H1 (cell line): ENCODE data around the gene AGAP3. TPM values are rescaled to one million over a fixed set of nuclear protein-coding genes. Genes with fewer than 3 reads are reported as not detected.

Source experiments
- CTCF ChIA-PET: fragments of 300-600 bp; sonication (Branson Sonifier 250); formaldehyde crosslinking; loops from one replicate; lab custom pipeline; 2021; ENCODE audit not compliant: partially characterized antibody; lab: Charles Lee
- POLR2A ChIA-PET: fragments of 300-600 bp; sonication (Branson Sonifier 250); formaldehyde crosslinking; loops from one replicate; lab custom pipeline; 2021; ENCODE audit warnings: inconsistent platforms; ENCODE audit not compliant: partially characterized antibody; lab: Charles Lee
- DNase-seq, 2 experiments: peaks; one replicate each; pipeline versions ENCODE4 v3.0.0 to v3.0.0-alpha.2; 2010 to 2022; ENCODE audit warnings: low spot score in 2 of 2, low read depth in 1 of 2, mixed read lengths in 1 of 2
- FAIRE-seq: peaks from 2 replicates; lab custom pipeline; 2011; peaks lifted over from hg19 to GRCh38; lab: Jason Lieb, UNC
- H2AFZ ChIP-seq: 2 replicates; pipeline ENCODE4 v1.8.1; 2012; ENCODE audit warnings: low read length, inconsistent platforms
- H2AK5ac ChIP-seq: 2 replicates; pipeline ENCODE4 v1.6.1; 2013; ENCODE audit warnings: low read depth, low read length
- H2BK120ac ChIP-seq: replicated peaks from 2 replicates; pipeline ENCODE3; 2013; ENCODE audit warnings: low read depth, low read length, inconsistent platforms
- H2BK12ac ChIP-seq: 2 replicates; pipeline ENCODE4 v1.6.1; 2013; ENCODE audit warnings: low read depth, low read length
- H2BK15ac ChIP-seq: 2 replicates; pipeline ENCODE4 v1.6.1; 2013; ENCODE audit warnings: low read length
- H2BK20ac ChIP-seq: 2 replicates; pipeline ENCODE4 v1.6.1; 2013; ENCODE audit warnings: low read length
- H2BK5ac ChIP-seq: 2 replicates; pipeline ENCODE4 v1.6.1; 2013; ENCODE audit warnings: low read depth, low read length
- H3K14ac ChIP-seq: 2 replicates; pipeline ENCODE4 v1.6.1; 2013; ENCODE audit warnings: inconsistent platforms; ENCODE audit not compliant: insufficient read length
- H3K18ac ChIP-seq: 2 replicates; pipeline ENCODE4 v1.6.1; 2013; ENCODE audit warnings: low read length; ENCODE audit errors: extremely low read depth
- H3K23ac ChIP-seq: 2 replicates; pipeline ENCODE4 v1.6.1; 2013; ENCODE audit warnings: inconsistent platforms; ENCODE audit not compliant: insufficient read length
- H3K23me2 ChIP-seq: 2 replicates; pipeline ENCODE4 v1.6.1; 2013; ENCODE audit warnings: low read depth, low read length
- H3K27ac ChIP-seq: 2 replicates; pipeline ENCODE4 v1.6.1; 2011; ENCODE audit warnings: low read depth, low read length, inconsistent platforms
- H3K27me3 ChIP-seq, 4 experiments: replicated peaks in 1 of 4; 1 replicate in 1 of 4; 2 replicates in 3 of 4; pipeline versions ENCODE4 v1.6.1 to v1.8.1; 2011 to 2013; ENCODE audit warnings: low read length in 3 of 4, mild to moderate bottlenecking in 3 of 4, inconsistent platforms in 2 of 4, mixed read lengths in 2 of 4, moderate library complexity in 1 of 4; ENCODE audit not compliant: control insufficient read depth in 3 of 4, insufficient read depth in 3 of 4; ENCODE audit errors: extremely low read depth in 1 of 4
- H3K36me3 ChIP-seq, 4 experiments: 2 replicates each; pipeline versions ENCODE4 v1.6.1 to v1.8.1; 2011 to 2013; ENCODE audit warnings: mild to moderate bottlenecking in 4 of 4, low read length in 3 of 4, moderate library complexity in 2 of 4, control low read depth in 1 of 4, inconsistent platforms in 1 of 4; ENCODE audit not compliant: insufficient read depth in 4 of 4, control insufficient read depth in 2 of 4
- H3K4ac ChIP-seq: replicated peaks from 2 replicates; pipeline ENCODE3; 2013; ENCODE audit warnings: low read length, low read depth, mixed read lengths, inconsistent platforms; ENCODE audit not compliant: insufficient read length
- H3K4me1 ChIP-seq, 4 experiments: replicated peaks in 1 of 4; 1 replicate in 1 of 4; 2 replicates in 3 of 4; pipeline versions ENCODE4 v1.6.1 to v1.8.1; 2011 to 2013; ENCODE audit warnings: low read length in 3 of 4, inconsistent platforms in 2 of 4, mixed read lengths in 1 of 4; ENCODE audit not compliant: insufficient read depth in 4 of 4, control insufficient read depth in 3 of 4
- H3K4me2 ChIP-seq, 2 experiments: 2 replicates each; pipeline versions ENCODE4 v1.6.1 to v1.8.1; 2011 to 2013; ENCODE audit warnings: low read depth in 2 of 2, low read length in 2 of 2, control low read depth in 1 of 2, inconsistent platforms in 1 of 2, mild to moderate bottlenecking in 1 of 2; ENCODE audit not compliant: insufficient read depth in 1 of 2
- H3K4me3 ChIP-seq, 4 experiments: fragments of 200-600, 300-600 bp in 1 of 4; sonication (generic), shearing (Covaris generic), sonication (Bioruptor Twin) in 1 of 4; 2 replicates each; pipeline versions ENCODE4 v1.5.1 to v1.8.1; 2011 to 2016; ENCODE audit warnings: low read length in 4 of 4, low read depth in 3 of 4, control low read depth in 2 of 4, inconsistent platforms in 2 of 4, mild to moderate bottlenecking in 2 of 4, mixed read lengths in 1 of 4, moderate library complexity in 1 of 4; ENCODE audit not compliant: insufficient read depth in 2 of 4; ENCODE audit errors: extremely low read depth in 1 of 4
- H3K56ac ChIP-seq: replicated peaks from 2 replicates; pipeline ENCODE3; 2013; ENCODE audit warnings: low read depth, mild to moderate bottlenecking, mixed read lengths, low read length, inconsistent platforms; ENCODE audit not compliant: insufficient read length
- H3K79me1 ChIP-seq: 2 replicates; pipeline ENCODE4 v1.6.1; 2013; ENCODE audit warnings: low read depth, low read length, control low read depth
- H3K79me2 ChIP-seq, 2 experiments: 2 replicates each; pipeline versions ENCODE4 v1.6.1 to v1.8.1; 2012 to 2013; ENCODE audit warnings: low read length in 2 of 2, mild to moderate bottlenecking in 2 of 2, inconsistent platforms in 1 of 2; ENCODE audit not compliant: insufficient read depth in 2 of 2, control insufficient read depth in 1 of 2
- H3K9ac ChIP-seq, 4 experiments: replicated peaks in 1 of 4; 1 replicate in 1 of 4; 2 replicates in 3 of 4; pipeline versions ENCODE4 v1.6.1 to v1.8.1; 2011 to 2013; ENCODE audit warnings: low read depth in 3 of 4, low read length in 3 of 4, control low read depth in 2 of 4, mild to moderate bottlenecking in 2 of 4, moderate library complexity in 2 of 4, inconsistent platforms in 1 of 4; ENCODE audit errors: extremely low read depth in 1 of 4
- H3K9me3 ChIP-seq, 2 experiments: 2 replicates each; pipeline versions ENCODE4 v1.6.1 to v1.8.1; 2012 to 2013; ENCODE audit warnings: mild to moderate bottlenecking in 2 of 2, moderate library complexity in 2 of 2, control low read depth in 1 of 2, inconsistent platforms in 1 of 2, low read depth in 1 of 2, low read length in 1 of 2, mixed read lengths in 1 of 2; ENCODE audit not compliant: insufficient read depth in 2 of 2
- H4K20me1 ChIP-seq, 2 experiments: replicated peaks in 1 of 2; 2 replicates each; pipeline versions ENCODE3 to v1.8.1; 2011 to 2013; ENCODE audit warnings: inconsistent platforms in 2 of 2, low read length in 2 of 2, mild to moderate bottlenecking in 1 of 2; ENCODE audit not compliant: insufficient read depth in 2 of 2, control insufficient read depth in 1 of 2
- H4K5ac ChIP-seq: 2 replicates; pipeline ENCODE4 v1.6.1; 2013; ENCODE audit warnings: low read length, low read depth, mixed read lengths, inconsistent platforms; ENCODE audit not compliant: insufficient read length
- H4K8ac ChIP-seq: 2 replicates; pipeline ENCODE4 v1.8.0; 2013; ENCODE audit warnings: mild to moderate bottlenecking, moderate library complexity, low read length, inconsistent platforms; ENCODE audit not compliant: insufficient read depth; ENCODE audit errors: extremely low read depth
- H4K91ac ChIP-seq: replicated peaks from 2 replicates; pipeline ENCODE3; 2013; ENCODE audit warnings: low read length, mixed read lengths, inconsistent platforms; ENCODE audit not compliant: insufficient read length
- KDM5A ChIP-seq: fragments of 200-600 bp; IDR thresholded peaks from 2 replicates; pipeline ENCODE4 v1.7.1; 2012; ENCODE audit warnings: mild to moderate bottlenecking, low read length, inconsistent platforms, mixed read lengths
- RNF2 ChIP-seq: fragments of 200-900, 300-1000 bp; sonication (generic); IDR thresholded peaks from 2 replicates; pipeline ENCODE4 v1.7.1; 2016; ENCODE audit warnings: borderline replicate concordance, low read depth, mild to moderate bottlenecking, antibody characterized with exemption, low read length; ENCODE audit not compliant: poor library complexity, severe bottlenecking; ENCODE audit errors: missing control alignments
- SIX5 ChIP-seq: IDR thresholded peaks from 2 replicates; pipeline ENCODE4 v1.6.1; 2011; ENCODE audit warnings: mild to moderate bottlenecking, low read depth, low read length
- SP2 ChIP-seq: IDR thresholded peaks from 2 replicates; pipeline ENCODE4 v1.6.1; 2012; ENCODE audit warnings: mild to moderate bottlenecking, low read length, inconsistent platforms
- TEAD4 ChIP-seq: IDR thresholded peaks from 2 replicates; pipeline ENCODE4 v1.6.1; 2012; ENCODE audit warnings: low read depth, low read length, inconsistent platforms, mixed read lengths
- WGBS, 2 experiments: shearing (Covaris generic) in 1 of 2; methylation state at CpG; one replicate each; pipeline versions ENCODE4 v1.1.6 to v1.1.7; 2013 to 2015; ENCODE audit warnings: low lambda C conversion rate in 2 of 2, mixed read lengths in 2 of 2, inconsistent platforms in 1 of 2, low coverage in 1 of 2, missing lambda C conversion rate in 1 of 2; ENCODE audit not compliant: insufficient replicate concordance in 2 of 2, insufficient coverage in 1 of 2, insufficient read length in 1 of 2; ENCODE audit errors: extremely low coverage in 1 of 2, missing lambda C conversion rate in 1 of 2; 5-methylcytosine and 5-hydroxymethylcytosine counted together
- polyA plus RNA-seq, 7 experiments: library from polyadenylated mRNA; depleted of rRNA in 3 of 7; stranded (reverse) in 5 of 7; unstranded in 2 of 7; fragments of >200 nt in 5 of 7; fragments of 200-250 nt in 2 of 7; gene quantifications; 1 replicate in 5 of 7; 2 replicates in 1 of 7; 4 replicates in 1 of 7; pipeline versions ENCODE4 v1.2.1 to v1.2.3, GENCODE V29; 2011 to 2013; ENCODE audit warnings: missing spikeins in 2 of 7, mixed read lengths in 2 of 7
- total RNA-seq: library from RNA; stranded (reverse); fragmentation: NEBNext Ultra II Directional; extraction: Animal tissue kit (Norgen Biotek cat#: 25700); gene quantifications from 2 replicates; pipeline ENCODE4 v1.2.1, GENCODE V29; 2021

The AGAP3 gene
- total and polyA plus RNA-seq, 2 of the 8 experiments (the other 6 are each of a cell fraction or from before 2014, with no cell fraction given), result 66.4 to 120 TPM

DNA sequence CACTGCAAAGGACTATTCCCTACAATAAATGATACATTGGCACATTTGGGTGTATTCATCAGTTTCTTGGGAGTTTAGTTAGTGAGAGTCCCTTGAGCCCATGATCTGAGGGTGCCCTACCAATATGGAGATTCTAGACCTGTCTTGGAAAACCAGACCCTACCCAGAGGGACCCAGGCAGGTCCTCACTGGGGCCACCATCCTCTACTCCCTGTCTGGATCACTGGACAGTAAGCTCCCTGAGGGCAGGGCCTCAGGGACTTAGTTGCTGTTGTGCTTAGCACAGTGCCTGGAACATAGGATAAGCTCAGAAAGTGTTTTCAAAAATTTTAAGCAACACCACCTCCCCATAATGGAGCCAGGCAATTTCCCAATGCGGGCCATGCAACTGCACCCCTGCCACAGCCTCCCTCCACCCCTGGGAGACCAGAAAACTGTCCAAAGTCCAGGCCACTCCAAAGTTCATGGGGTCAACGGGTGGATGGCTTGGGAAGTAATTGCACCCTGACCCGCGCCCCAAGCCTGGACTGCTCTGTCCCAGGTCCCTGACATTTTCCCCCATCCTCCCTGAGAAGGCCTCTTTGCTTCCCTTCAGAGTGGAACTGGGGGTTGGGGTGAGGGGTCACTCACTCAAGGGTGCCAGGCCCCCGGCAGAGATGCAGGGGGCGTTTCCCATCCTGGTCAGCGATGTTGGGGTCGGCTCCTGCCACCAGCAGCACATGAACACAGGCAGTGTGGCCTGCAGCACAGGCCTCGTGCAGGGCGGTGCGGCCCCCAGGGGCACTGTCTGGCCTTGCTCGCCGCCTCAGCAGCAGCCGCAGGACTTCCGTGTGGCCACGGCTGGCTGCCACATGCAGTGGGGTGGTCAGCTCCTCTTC lies 99.7 kb downstream of the AGAP3 start:
- Histone ChIP-seq H3K4me2 (no peak overlapping the region), H3K4me1 (no peaks in the 10 kb centered on the region), H3K4ac (no peak overlapping the region), H2BK5ac (no peak overlapping the region), H2BK15ac (no peak overlapping the region), H4K91ac (no peak overlapping the region), H2BK120ac (no peak overlapping the region), H3K79me2 (no peaks in the 10 kb centered on the region), H2BK12ac (no peak overlapping the region), H2AFZ (no peak overlapping the region), H3K27me3 (no peaks in the 10 kb centered on the region), H3K23ac (no peak overlapping the region), H2AK5ac (no peak overlapping the region), H4K5ac (no peak overlapping the region), H3K23me2 (no peaks in the 10 kb centered on the region), H3K14ac (no peak overlapping the region), H3K4me3 (no peak overlapping the region), H2BK20ac (no peak overlapping the region), H3K18ac (no peak overlapping the region), H4K20me1 (no peaks in the 10 kb centered on the region), H3K9ac (no peak overlapping the region), H3K79me1 (no peaks in the 10 kb centered on the region), H3K27ac (no peak overlapping the region), H3K36me3 (no peaks in the 10 kb centered on the region), H4K8ac (no peak overlapping the region), H3K9me3 (no peaks in the 10 kb centered on the region), H3K56ac (no peak overlapping the region)
- DNase-seq (no peak), FAIRE-seq (no peak)
- ChIA-PET POLR2A (no interaction called here), CTCF (interaction anchor here (0.6 to 1.3 kb wide), 6 partner anchors 14 to 168 kb away, joined by 3 to 4 read pairs (median 3); no protein-coding TSS in a partner anchor)
- 88% methylated on average over 16 of the region's 16 CpGs; no CpG with 5 or more reads in 1 of the 2 experiments for WGBS, 2 experiments
- TF ChIP-seq SP2 (no peak), TEAD4 (no peak), SIX5 (no peak), RNF2 (no peak), KDM5A (no peak)
